ENCODE results near the gene MAGEA4.

The MAGEA4 gene

DNA sequence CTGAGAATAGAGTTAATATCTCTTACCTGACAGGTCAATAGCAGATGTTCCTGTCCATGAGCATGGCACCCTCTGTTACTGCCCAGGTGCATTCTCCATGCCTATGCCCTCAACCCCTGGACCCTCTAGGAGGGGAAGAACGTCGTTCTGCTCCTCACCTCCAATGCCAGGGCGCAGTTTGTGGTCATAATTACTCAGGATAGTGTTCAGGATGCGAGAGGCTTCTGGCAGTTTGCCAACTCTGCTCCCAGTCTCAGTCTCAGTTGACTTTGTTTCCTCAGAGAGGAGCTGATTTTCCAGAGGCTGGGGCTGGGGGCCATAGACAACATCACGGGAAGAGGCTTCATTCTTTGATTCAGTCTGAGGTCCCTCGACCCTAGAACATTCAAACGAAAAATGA is 57.3 kb downstream of the MAGEA4 start:
- Histone ChIP-seq H2AFZ (ENCODE audit: low read depth) (no peak overlapping the region), H3K36me3 (ENCODE audit: insufficient read depth) (no peaks in the 10 kb centered on the region), H3K79me2 (ENCODE audit: insufficient read depth, low read depth) (no peaks in the 10 kb centered on the region), H3K27ac (no peak overlapping the region), H4K20me1 (ENCODE audit: insufficient read depth) (no peaks in the 10 kb centered on the region), H3K4me3 (IDR thresholded peaks at IDR 0.05; ENCODE audit: insufficient read depth, low read depth, low read length) (no peak overlapping the region), H3K4me1 (ENCODE audit: low read depth, poor library complexity, severe bottlenecking) (no peaks in the 10 kb centered on the region), H3K9ac (no peak overlapping the region), H3K27me3 (ENCODE audit: insufficient read depth, low read depth) (no peaks in the 10 kb centered on the region), H3K4me2 (no peak overlapping the region)
- TF ChIP-seq, protein P1, sequence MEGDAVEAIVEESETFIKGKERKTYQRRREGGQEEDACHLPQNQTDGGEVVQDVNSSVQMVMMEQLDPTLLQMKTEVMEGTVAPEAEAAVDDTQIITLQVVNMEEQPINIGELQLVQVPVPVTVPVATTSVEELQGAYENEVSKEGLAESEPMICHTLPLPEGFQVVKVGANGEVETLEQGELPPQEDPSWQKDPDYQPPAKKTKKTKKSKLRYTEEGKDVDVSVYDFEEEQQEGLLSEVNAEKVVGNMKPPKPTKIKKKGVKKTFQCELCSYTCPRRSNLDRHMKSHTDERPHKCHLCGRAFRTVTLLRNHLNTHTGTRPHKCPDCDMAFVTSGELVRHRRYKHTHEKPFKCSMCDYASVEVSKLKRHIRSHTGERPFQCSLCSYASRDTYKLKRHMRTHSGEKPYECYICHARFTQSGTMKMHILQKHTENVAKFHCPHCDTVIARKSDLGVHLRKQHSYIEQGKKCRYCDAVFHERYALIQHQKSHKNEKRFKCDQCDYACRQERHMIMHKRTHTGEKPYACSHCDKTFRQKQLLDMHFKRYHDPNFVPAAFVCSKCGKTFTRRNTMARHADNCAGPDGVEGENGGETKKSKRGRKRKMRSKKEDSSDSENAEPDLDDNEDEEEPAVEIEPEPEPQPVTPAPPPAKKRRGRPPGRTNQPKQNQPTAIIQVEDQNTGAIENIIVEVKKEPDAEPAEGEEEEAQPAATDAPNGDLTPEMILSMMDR (conservative IDR thresholded peaks at IDR 0.05; ENCODE audit: low read depth, low read length) = no peak

DNA sequence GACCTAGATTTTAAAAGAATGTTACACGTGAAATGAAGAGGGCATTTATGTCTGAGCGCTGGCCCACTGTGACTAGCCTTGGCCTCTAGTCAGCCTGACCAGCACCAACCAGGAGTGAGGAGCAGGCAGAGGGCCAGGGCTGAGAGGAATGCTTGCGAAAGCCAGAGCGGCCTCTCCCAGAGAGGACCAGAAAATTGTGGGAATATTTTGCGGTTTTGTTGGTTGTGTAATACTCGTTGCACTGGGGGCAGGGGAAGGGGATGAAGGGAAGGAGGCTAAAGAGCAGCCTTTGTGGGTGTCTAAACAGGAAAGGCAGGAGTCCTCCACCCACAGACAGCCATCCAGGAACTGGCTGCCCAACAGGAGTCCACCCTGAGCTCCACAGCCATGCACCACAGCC is 58.0 kb downstream of the MAGEA4 start:
- H3K4me2 ChIP-seq = no peak overlapping the region
- H3K4me1 ChIP-seq (ENCODE audit: low read depth, poor library complexity, severe bottlenecking) = no peaks in the 10 kb centered on the region
- H2AFZ ChIP-seq (ENCODE audit: low read depth) = no peak overlapping the region
- no peaks in the 10 kb centered on the region for H3K36me3 ChIP-seq (ENCODE audit: insufficient read depth)
- no peak overlapping the region for H3K27ac ChIP-seq
- no peaks in the 10 kb centered on the region for H3K27me3 ChIP-seq (ENCODE audit: insufficient read depth, low read depth)
- no peaks in the 10 kb centered on the region for H3K79me2 ChIP-seq (ENCODE audit: insufficient read depth, low read depth)
- no peak overlapping the region for H3K4me3 ChIP-seq (IDR thresholded peaks at IDR 0.05; ENCODE audit: insufficient read depth, low read depth, low read length)
- no peak overlapping the region for H3K9ac ChIP-seq
- TF ChIP-seq, protein P1 (conservative IDR thresholded peaks at IDR 0.05; ENCODE audit: low read depth, low read length) = no peak
- H4K20me1 ChIP-seq (ENCODE audit: insufficient read depth) = no peaks in the 10 kb centered on the region

DNA sequence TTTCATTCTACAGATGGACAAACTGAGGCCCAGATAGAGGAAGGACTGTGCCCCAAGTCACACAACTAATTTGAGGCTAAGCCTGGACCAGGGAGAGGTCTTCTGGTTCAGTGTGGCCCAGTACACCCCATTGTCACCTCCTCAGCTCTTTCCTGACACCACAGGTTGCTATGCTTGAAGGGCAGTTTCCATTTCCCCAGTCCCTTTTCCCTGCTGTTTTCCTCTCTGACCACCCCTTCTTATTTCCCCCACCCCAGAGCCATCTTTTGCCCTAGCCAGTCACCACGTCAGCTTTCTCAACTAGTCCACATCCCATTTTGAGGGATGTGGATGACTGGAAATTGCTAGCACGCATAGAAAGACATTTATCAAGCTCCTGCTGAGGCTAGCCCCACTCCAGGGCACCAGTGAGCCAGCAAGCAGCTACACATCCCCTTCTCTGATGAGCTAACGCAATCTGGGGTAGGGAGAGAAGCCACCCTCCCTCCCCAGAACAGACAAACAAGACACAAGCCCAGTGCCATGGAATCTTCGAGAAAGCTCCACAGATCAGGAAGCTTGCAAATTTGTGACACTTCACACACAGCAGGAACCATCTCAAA is 60.5 kb downstream of the MAGEA4 start:
- no peaks in the 10 kb centered on the region for H3K36me3 ChIP-seq (ENCODE audit: insufficient read depth)
- no peaks in the 10 kb centered on the region for H3K79me2 ChIP-seq (ENCODE audit: insufficient read depth, low read depth)
- no peaks in the 10 kb centered on the region for H4K20me1 ChIP-seq (ENCODE audit: insufficient read depth)
- no peak overlapping the region for H3K9ac ChIP-seq
- H3K4me1 ChIP-seq (ENCODE audit: low read depth, poor library complexity, severe bottlenecking) = no peaks in the 10 kb centered on the region
- H2AFZ ChIP-seq (ENCODE audit: low read depth) = no peak overlapping the region
- no peak overlapping the region for H3K4me2 ChIP-seq
- H3K27me3 ChIP-seq (ENCODE audit: insufficient read depth, low read depth) = no peaks in the 10 kb centered on the region
- H3K27ac ChIP-seq = no peak overlapping the region
- no peak overlapping the region for H3K4me3 ChIP-seq (IDR thresholded peaks at IDR 0.05; ENCODE audit: insufficient read depth, low read depth, low read length)
- TF ChIP-seq, protein P1 (conservative IDR thresholded peaks at IDR 0.05; ENCODE audit: low read depth, low read length) = no peak

- Histone ChIP-seq H3K4me2 (peak overlapping the region; percentile 42; the same call in 1 of the 2 replicates), H3K4me3 (IDR thresholded peaks at IDR 0.05; ENCODE audit: insufficient read depth, low read depth, low read length) (no peak overlapping the region), H3K4me1 (ENCODE audit: low read depth, poor library complexity, severe bottlenecking) (no peaks in the 10 kb centered on the region), H3K27ac (no peak overlapping the region), H3K9ac (peak overlapping the region; percentile 25; the same call in 1 of the 2 replicates), H2AFZ (ENCODE audit: low read depth) (peak overlapping the region; percentile 61), H3K27me3 (ENCODE audit: insufficient read depth, low read depth) (no peaks in the 10 kb centered on the region), H4K20me1 (ENCODE audit: insufficient read depth) (no peaks in the 10 kb centered on the region), H3K79me2 (ENCODE audit: insufficient read depth, low read depth) (no peaks in the 10 kb centered on the region), H3K36me3 (ENCODE audit: insufficient read depth) (no peaks in the 10 kb centered on the region)
- TF ChIP-seq, protein P1 (conservative IDR thresholded peaks at IDR 0.05; ENCODE audit: low read depth, low read length) = no peak
Measured at GRCh38 chrX:151973851-151974335, 61.2 kb downstream of the MAGEA4 start.
